Kidney epithelial cell (primary cell): ENCODE data around the gene TIGD3. TPM values are rescaled to one million over a fixed set of nuclear protein-coding genes. Genes with fewer than 3 reads are reported as not detected.

ENCODE experiments used
- DNase-seq: peaks from one replicate; pipeline ENCODE4 v3.0.0-alpha.2; 2010; ENCODE audit warnings: low read depth
- H3K27me3 ChIP-seq: 2 replicates; pipeline ENCODE4 v1.6.0; 2011; ENCODE audit warnings: low read length; ENCODE audit not compliant: control insufficient read depth, insufficient read depth
- H3K36me3 ChIP-seq: 2 replicates; pipeline ENCODE4 v1.5.1; 2011; ENCODE audit warnings: low read length; ENCODE audit not compliant: control insufficient read depth, insufficient read depth
- H3K4me3 ChIP-seq: 2 replicates; pipeline ENCODE4 v1.5.1; 2011; ENCODE audit warnings: low read depth, mild to moderate bottlenecking, control low read depth, low read length
- CTCF ChIP-seq: IDR thresholded peaks from 2 replicates; pipeline ENCODE4 v1.5.1; 2011; ENCODE audit warnings: mild to moderate bottlenecking, moderate library complexity, low read length, control low read depth, inconsistent platforms; ENCODE audit not compliant: insufficient read depth, poor library complexity, severe bottlenecking
- total RNA-seq: library from RNA; depleted of rRNA; stranded (reverse); fragments of >200 nt; gene quantifications from 2 replicates; pipeline ENCODE4 v1.2.3, GENCODE V29; 2015

The TIGD3 gene
- 0.89 and 1.3 TPM in 2 replicates for total RNA-seq

- Histone ChIP-seq H3K36me3 (peaks cover 5% of the 10 kb centered on the region), H3K27me3 (peaks cover 16% of the 10 kb centered on the region), H3K4me3 (peak within 1 kb of the TSS; percentile 53)
- TF ChIP-seq CTCF = no peak
- peak; percentile 73 for DNase-seq
Measured at GRCh38 chr11:65354265-65355012, at the start of gene TIGD3. Gene TIGD3, plus strand, starts transcription at chr11:65354751. Its CDS starts 1,058 bp downstream, at chr11:65355809.

GRCh38 chr11:65305501-65306268 is 48.9 kb upstream of the TIGD3 start:
- H3K27me3 ChIP-seq = no peaks in the 10 kb centered on the region
- TF ChIP-seq CTCF = no peak
- DNase-seq = no peak
- no peaks in the 10 kb centered on the region for H3K36me3 ChIP-seq
- no peak overlapping the region for H3K4me3 ChIP-seq

- no peaks in the 10 kb centered on the region for H3K36me3 ChIP-seq
- no peak overlapping the region for H3K4me3 ChIP-seq
- no peak for DNase-seq
- no peaks in the 10 kb centered on the region for H3K27me3 ChIP-seq
- no peak for TF ChIP-seq CTCF
Measured at GRCh38 chr11:65307298-65308229, 47.0 kb upstream of the TIGD3 start.

GRCh38 chr11:65308281-65308891 is 46.2 kb upstream of the TIGD3 start:
- H3K4me3 ChIP-seq = no peak overlapping the region
- no peaks in the 10 kb centered on the region for H3K27me3 ChIP-seq
- no peaks in the 10 kb centered on the region for H3K36me3 ChIP-seq
- no peak for TF ChIP-seq CTCF
- DNase-seq = no peak

GRCh38 chr11:65309006-65309405 is 45.5 kb upstream of the TIGD3 start:
- no peaks in the 10 kb centered on the region for H3K27me3 ChIP-seq
- DNase-seq = no peak
- TF ChIP-seq CTCF = no peak
- H3K4me3 ChIP-seq = no peak overlapping the region
- H3K36me3 ChIP-seq = no peaks in the 10 kb centered on the region
